ENCODE data around the gene RHAG.

DNA sequence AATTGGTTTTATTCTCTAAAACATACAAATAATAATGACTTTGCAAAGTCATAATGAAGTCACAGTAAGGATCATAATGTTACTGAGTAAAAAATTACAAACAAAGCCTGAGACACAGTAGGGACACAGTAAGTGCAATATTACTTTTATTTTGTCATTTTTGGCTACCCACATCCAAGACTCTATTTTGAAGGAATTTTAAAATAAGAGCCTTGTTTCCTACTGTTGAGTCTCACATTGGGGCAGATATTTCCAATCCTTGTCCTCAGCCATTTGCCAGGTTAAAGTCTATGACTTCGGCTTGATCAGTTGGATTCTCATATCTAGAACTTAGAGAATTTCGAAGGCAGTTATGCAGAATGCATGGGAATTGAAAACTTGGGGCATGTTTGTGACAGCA, 10.8 kb upstream of the RHAG start:
- TF ChIP-seq EZH2phosphoT487 (IDR thresholded peaks at IDR 0.05; ENCODE audit: borderline replicate concordance, low read depth, low read length) = no peak
- TF ChIP-seq, protein P1, sequence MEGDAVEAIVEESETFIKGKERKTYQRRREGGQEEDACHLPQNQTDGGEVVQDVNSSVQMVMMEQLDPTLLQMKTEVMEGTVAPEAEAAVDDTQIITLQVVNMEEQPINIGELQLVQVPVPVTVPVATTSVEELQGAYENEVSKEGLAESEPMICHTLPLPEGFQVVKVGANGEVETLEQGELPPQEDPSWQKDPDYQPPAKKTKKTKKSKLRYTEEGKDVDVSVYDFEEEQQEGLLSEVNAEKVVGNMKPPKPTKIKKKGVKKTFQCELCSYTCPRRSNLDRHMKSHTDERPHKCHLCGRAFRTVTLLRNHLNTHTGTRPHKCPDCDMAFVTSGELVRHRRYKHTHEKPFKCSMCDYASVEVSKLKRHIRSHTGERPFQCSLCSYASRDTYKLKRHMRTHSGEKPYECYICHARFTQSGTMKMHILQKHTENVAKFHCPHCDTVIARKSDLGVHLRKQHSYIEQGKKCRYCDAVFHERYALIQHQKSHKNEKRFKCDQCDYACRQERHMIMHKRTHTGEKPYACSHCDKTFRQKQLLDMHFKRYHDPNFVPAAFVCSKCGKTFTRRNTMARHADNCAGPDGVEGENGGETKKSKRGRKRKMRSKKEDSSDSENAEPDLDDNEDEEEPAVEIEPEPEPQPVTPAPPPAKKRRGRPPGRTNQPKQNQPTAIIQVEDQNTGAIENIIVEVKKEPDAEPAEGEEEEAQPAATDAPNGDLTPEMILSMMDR (conservative IDR thresholded peaks at IDR 0.05; ENCODE audit: low read length) = no peak

Measured in OCI-LY7 (cell line).